GM12865 (cell line): Measurements from ENCODE around the gene FNDC1.

Experiments used
- DNase-seq: peaks from one replicate; pipeline ENCODE4 v3.0.0; 2010; ENCODE audit warnings: low read depth
- H3K4me3 ChIP-seq: 2 replicates; pipeline ENCODE4 v1.5.1; 2011; ENCODE audit warnings: mild to moderate bottlenecking, low read depth, low read length, control low read depth
- CTCF ChIP-seq: IDR thresholded peaks from 2 replicates; pipeline ENCODE4 v1.5.1; 2011; ENCODE audit warnings: low read length, control low read depth, low read depth, inconsistent platforms; ENCODE audit not compliant: insufficient read depth; ENCODE audit errors: missing control alignments

FNDC1 gene

GRCh38 chr6:159229651-159230051 is 60.5 kb downstream of the FNDC1 start:
- no peak for DNase-seq
- no peak overlapping the region for H3K4me3 ChIP-seq
- TF ChIP-seq CTCF: no peak

- DNase-seq: no peak
- H3K4me3 ChIP-seq: no peak overlapping the region
- TF ChIP-seq CTCF: no peak
These were observed 63.0 kb downstream of the FNDC1 start for GRCh38 chr6:159232106-159232645.

DNA sequence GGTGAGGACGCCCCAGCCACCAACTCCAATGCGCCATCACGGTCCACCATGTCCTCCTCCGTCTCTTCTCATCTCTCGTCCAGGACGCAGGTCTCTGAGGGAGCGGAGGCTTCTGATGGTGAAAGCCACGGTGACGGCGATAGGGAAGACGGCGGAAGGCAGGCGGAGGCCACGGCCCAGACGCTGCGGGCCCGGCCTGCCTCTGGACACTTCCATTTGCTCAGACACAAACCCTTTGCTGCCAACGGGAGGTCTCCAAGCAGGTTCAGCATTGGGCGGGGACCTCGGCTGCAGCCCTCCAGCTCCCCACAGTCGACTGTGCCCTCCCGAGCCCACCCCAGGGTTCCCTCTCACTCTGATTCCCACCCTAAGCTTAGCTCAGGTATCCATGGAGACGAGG is 63.6 kb downstream of the FNDC1 start:
- no peak overlapping the region for H3K4me3 ChIP-seq
- no peak for TF ChIP-seq CTCF
- DNase-seq: no peak

DNA sequence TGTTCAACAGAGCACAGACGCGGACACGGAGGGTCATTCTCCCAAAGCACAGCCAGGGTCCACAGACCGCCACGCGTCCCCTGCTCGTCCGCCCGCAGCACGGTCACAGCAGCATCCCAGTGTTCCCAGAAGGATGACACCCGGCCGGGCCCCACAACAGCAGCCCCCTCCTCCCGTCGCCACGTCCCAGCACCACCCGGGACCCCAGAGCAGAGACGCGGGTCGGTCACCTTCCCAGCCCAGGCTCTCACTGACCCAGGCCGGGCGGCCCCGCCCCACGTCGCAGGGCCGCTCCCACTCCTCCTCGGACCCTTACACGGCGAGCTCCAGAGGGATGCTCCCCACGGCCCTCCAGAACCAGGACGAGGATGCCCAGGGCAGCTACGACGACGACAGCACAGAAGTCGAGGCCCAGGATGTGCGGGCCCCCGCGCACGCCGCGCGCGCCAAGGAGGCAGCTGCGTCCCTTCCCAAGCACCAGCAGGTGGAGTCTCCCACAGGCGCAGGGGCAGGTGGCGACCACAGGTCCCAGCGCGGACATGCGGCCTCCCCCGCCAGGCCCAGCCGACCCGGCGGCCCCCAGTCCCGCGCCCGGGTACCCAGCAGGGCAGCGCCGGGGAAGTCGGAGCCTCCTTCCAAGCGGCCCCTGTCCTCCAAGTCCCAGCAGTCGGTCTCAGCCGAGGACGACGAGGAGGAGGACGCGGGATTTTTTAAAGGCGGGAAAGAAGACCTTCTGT is 64.3 kb downstream of the FNDC1 start:
- TF ChIP-seq CTCF: no peak
- no peak overlapping the region for H3K4me3 ChIP-seq
- DNase-seq: no peak

DNA sequence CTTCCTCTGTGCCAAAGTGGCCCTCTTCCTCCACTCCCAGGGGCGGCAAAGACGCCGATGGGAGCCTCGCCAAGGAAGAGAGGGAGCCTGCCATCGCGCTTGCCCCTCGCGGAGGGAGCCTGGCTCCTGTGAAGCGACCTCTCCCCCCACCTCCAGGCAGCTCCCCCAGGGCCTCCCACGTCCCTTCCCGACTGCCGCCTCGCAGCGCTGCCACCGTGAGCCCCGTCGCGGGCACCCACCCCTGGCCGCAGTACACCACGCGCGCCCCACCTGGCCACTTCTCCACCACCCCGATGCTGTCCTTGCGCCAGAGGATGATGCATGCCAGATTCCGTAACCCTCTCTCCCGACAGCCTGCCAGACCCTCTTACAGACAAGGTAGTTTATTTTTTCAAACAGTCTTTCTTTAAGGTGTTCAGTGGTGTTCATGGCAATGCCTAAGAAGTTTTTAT is 64.9 kb downstream of the FNDC1 start:
- DNase-seq: no peak
- no peak overlapping the region for H3K4me3 ChIP-seq
- TF ChIP-seq CTCF: no peak

DNA sequence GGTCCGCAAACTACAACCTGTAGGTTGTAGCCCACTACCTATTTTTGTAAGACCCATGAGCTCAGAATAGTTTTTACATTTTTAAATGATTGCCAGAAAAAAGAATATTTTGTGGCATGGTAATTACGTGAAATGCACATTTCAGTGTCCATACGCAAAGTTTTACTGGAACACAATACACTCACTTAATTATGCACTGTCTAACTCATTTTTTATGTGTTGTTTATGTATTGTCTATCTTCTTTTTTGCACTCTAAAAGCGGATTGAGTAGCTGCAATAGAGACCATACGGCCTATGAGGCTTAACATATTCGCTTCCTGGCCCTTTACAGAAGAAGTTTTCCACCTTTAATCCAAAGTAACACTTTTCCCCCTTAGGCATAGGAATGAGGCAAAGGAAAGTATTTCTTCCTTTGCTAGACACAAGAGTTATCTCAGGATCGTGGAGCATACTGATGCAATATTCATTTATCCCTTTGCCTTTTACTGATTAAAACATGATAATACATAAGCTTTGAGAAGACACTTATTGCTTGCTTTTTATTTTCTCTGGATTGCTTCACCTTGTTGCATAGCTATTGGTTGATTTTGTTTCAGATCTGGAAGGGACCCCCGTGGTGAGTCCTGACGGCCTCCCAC is 69.8 kb downstream of the FNDC1 start:
- DNase-seq: no peak
- TF ChIP-seq CTCF: no peak
- no peak overlapping the region for H3K4me3 ChIP-seq
